Measurements from ENCODE around the gene WDR38. TPM values are rescaled to one million over a fixed set of nuclear protein-coding genes. Genes with fewer than 3 reads are reported as not detected.

Gene WDR38
- total and polyA plus RNA-seq, 2 donors (not counting 1 experiment from before 2014, with no cell fraction given) = not detected

DNA sequence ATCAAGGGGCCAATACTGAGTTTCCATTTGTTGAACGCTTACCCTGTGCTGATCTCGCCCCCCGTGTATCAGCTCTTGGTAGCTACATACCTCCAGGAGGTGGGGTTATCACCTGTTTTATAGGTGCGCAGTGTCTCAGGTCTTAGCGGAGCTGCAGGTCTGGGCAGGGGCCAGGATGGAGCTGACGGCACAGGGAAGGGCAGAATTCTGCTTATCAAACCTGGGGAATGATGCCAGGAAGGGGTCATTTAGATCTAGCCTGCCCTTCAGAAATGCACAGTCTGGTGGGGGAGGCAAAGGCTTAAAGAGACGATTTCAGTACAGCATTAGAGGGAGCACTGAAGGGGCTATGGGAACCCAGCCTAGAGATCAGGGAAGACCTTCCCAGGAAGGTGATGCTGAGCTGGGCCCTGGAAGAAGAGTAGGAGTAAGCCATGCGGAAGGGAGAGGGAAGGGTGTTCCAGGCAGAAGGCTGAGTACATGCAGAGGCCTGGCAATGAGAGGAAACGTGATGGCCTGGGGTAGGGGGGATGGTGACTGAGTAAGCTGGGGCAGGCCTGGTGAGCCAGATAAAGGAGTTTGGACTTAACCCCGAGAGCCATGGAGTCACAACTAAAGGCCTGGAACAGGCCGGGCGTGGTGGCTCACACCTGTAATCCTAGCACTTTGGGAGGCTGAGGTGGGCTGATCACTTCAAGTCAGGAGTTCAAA is 44.9 kb upstream of the WDR38 start:
- Histone ChIP-seq H3K27me3 (ENCODE audit: control insufficient read depth, insufficient read depth, low read length) (no peaks in the 10 kb centered on the region), H3K9ac (ENCODE audit: insufficient read depth, low read length) (no peak overlapping the region), H3K79me2 (ENCODE audit: control insufficient read depth, insufficient read depth, low read length) (no peaks in the 10 kb centered on the region), H3K4me2 (ENCODE audit: extremely low read depth, insufficient read depth, low read length) (no peak overlapping the region), H4K20me1 (ENCODE audit: control insufficient read depth, extremely low read depth, insufficient read depth, low read length) (no peaks in the 10 kb centered on the region), H2AFZ (ENCODE audit: low read length) (no peak overlapping the region), H3K27ac (ENCODE audit: insufficient read depth, low read length) (no peak overlapping the region), H3K36me3 (ENCODE audit: control insufficient read depth, insufficient read depth, low read length) (no peaks in the 10 kb centered on the region), H3K9me3 (ENCODE audit: control insufficient read depth, insufficient read depth, low read depth, low read length) (no peaks in the 10 kb centered on the region), H3K4me3 (replicated peaks in 1 of 4; ENCODE audit: control extremely low read depth in 1 of 4, insufficient read depth in 1 of 4, low read depth in 3 of 4, low read length in 4 of 4) (no peak overlapping the region), H3K4me1 (ENCODE audit: control insufficient read depth, extremely low read depth, insufficient read depth, low read length) (peaks cover 14% of the 10 kb centered on the region)
- no peak for TF ChIP-seq EZH2 (IDR thresholded peaks at IDR 0.05; ENCODE audit: low read length, missing control alignments)
- TF ChIP-seq, protein P1, sequence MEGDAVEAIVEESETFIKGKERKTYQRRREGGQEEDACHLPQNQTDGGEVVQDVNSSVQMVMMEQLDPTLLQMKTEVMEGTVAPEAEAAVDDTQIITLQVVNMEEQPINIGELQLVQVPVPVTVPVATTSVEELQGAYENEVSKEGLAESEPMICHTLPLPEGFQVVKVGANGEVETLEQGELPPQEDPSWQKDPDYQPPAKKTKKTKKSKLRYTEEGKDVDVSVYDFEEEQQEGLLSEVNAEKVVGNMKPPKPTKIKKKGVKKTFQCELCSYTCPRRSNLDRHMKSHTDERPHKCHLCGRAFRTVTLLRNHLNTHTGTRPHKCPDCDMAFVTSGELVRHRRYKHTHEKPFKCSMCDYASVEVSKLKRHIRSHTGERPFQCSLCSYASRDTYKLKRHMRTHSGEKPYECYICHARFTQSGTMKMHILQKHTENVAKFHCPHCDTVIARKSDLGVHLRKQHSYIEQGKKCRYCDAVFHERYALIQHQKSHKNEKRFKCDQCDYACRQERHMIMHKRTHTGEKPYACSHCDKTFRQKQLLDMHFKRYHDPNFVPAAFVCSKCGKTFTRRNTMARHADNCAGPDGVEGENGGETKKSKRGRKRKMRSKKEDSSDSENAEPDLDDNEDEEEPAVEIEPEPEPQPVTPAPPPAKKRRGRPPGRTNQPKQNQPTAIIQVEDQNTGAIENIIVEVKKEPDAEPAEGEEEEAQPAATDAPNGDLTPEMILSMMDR (conservative IDR thresholded peaks at IDR 0.05 in 1 of 2, IDR thresholded peaks at IDR 0.05 in 1 of 2; ENCODE audit: low read depth in 1 of 2, low read length in 2 of 2) = no peak
- no peak for DNase-seq (ENCODE audit: low read depth in 2 of 2)

GRCh38 chr9:124809211-124809610 is 44.0 kb upstream of the WDR38 start:
- no peak overlapping the region for H3K4me2 ChIP-seq (ENCODE audit: extremely low read depth, insufficient read depth, low read length)
- H2AFZ ChIP-seq (ENCODE audit: low read length) = no peak overlapping the region

GRCh38 chr9:124809741-124810500 is 43.3 kb upstream of the WDR38 start:
- Histone ChIP-seq H3K9ac (ENCODE audit: insufficient read depth, low read length) (no peak overlapping the region), H2AFZ (ENCODE audit: low read length) (no peak overlapping the region), H3K79me2 (ENCODE audit: control insufficient read depth, insufficient read depth, low read length) (no peaks in the 10 kb centered on the region), H3K4me3 (replicated peaks in 1 of 4; ENCODE audit: control extremely low read depth in 1 of 4, insufficient read depth in 1 of 4, low read depth in 3 of 4, low read length in 4 of 4) (no peak overlapping the region), H4K20me1 (ENCODE audit: control insufficient read depth, extremely low read depth, insufficient read depth, low read length) (no peaks in the 10 kb centered on the region), H3K36me3 (ENCODE audit: control insufficient read depth, insufficient read depth, low read length) (no peaks in the 10 kb centered on the region), H3K4me2 (ENCODE audit: extremely low read depth, insufficient read depth, low read length) (no peak overlapping the region), H3K9me3 (ENCODE audit: control insufficient read depth, insufficient read depth, low read depth, low read length) (no peaks in the 10 kb centered on the region), H3K27me3 (ENCODE audit: control insufficient read depth, insufficient read depth, low read length) (no peaks in the 10 kb centered on the region), H3K27ac (ENCODE audit: insufficient read depth, low read length) (no peak overlapping the region), H3K4me1 (ENCODE audit: control insufficient read depth, extremely low read depth, insufficient read depth, low read length) (peaks cover 14% of the 10 kb centered on the region)
- TF ChIP-seq EZH2 (IDR thresholded peaks at IDR 0.05; ENCODE audit: low read length, missing control alignments) = no peak
- TF ChIP-seq, protein P1 (conservative IDR thresholded peaks at IDR 0.05 in 1 of 2, IDR thresholded peaks at IDR 0.05 in 1 of 2; ENCODE audit: low read depth in 1 of 2, low read length in 2 of 2) = no peak
- no peak for DNase-seq (ENCODE audit: low read depth in 2 of 2)

More at GRCh38 chr9:124809211-124809610, 44.0 kb upstream of the WDR38 start:
- Histone ChIP-seq H3K4me3 (replicated peaks in 1 of 4; ENCODE audit: control extremely low read depth in 1 of 4, insufficient read depth in 1 of 4, low read depth in 3 of 4, low read length in 4 of 4) (no peak overlapping the region), H3K9ac (ENCODE audit: insufficient read depth, low read length) (no peak overlapping the region), H3K79me2 (ENCODE audit: control insufficient read depth, insufficient read depth, low read length) (no peaks in the 10 kb centered on the region), H3K9me3 (ENCODE audit: control insufficient read depth, insufficient read depth, low read depth, low read length) (no peaks in the 10 kb centered on the region), H3K27ac (ENCODE audit: insufficient read depth, low read length) (no peak overlapping the region), H3K4me1 (ENCODE audit: control insufficient read depth, extremely low read depth, insufficient read depth, low read length) (peaks cover 14% of the 10 kb centered on the region), H3K36me3 (ENCODE audit: control insufficient read depth, insufficient read depth, low read length) (no peaks in the 10 kb centered on the region), H3K27me3 (ENCODE audit: control insufficient read depth, insufficient read depth, low read length) (no peaks in the 10 kb centered on the region), H4K20me1 (ENCODE audit: control insufficient read depth, extremely low read depth, insufficient read depth, low read length) (no peaks in the 10 kb centered on the region)
- TF ChIP-seq, protein P1 (conservative IDR thresholded peaks at IDR 0.05 in 1 of 2, IDR thresholded peaks at IDR 0.05 in 1 of 2; ENCODE audit: low read depth in 1 of 2, low read length in 2 of 2) = no peak
- TF ChIP-seq EZH2 (IDR thresholded peaks at IDR 0.05; ENCODE audit: low read length, missing control alignments) = no peak
- no peak for DNase-seq (ENCODE audit: low read depth in 2 of 2)
